Astrocyte (in vitro differentiated cells and primary cell): ENCODE measurements around the gene CCDC86.

Source experiments
- EZH2 ChIP-seq: IDR thresholded peaks from 2 replicates; pipeline ENCODE4 v1.6.1; 2012; ENCODE audit warnings: mild to moderate bottlenecking, low read length, inconsistent platforms; ENCODE audit not compliant: insufficient read depth
- TF ChIP-seq, protein P1 (sequence below): IDR thresholded peaks from 2 replicates; pipeline ENCODE4 v1.5.1; 2011; ENCODE audit warnings: low read depth, mild to moderate bottlenecking, inconsistent platforms, low read length, moderate library complexity; ENCODE audit not compliant: insufficient read depth

DNA sequence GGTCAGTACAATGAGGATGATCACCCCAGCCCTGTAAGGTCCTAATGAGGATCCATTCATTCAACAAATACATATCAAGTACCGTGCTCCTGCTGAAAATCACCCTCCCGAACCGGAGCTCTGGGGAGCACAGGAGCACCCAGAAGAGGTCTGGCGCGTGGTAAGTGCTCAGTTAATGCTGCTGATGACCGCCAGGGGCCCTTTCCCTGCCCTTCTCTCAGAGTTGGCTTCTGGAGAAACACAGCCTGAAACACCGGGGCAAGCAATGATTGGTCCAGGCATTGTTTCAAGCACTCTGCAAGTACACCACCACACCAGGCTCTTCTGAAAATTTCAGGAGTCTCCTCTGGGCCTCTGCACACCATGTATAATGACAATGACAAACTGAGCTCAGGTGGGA is 3.8 kb upstream of the CCDC86 start:
- TF ChIP-seq, protein P1, sequence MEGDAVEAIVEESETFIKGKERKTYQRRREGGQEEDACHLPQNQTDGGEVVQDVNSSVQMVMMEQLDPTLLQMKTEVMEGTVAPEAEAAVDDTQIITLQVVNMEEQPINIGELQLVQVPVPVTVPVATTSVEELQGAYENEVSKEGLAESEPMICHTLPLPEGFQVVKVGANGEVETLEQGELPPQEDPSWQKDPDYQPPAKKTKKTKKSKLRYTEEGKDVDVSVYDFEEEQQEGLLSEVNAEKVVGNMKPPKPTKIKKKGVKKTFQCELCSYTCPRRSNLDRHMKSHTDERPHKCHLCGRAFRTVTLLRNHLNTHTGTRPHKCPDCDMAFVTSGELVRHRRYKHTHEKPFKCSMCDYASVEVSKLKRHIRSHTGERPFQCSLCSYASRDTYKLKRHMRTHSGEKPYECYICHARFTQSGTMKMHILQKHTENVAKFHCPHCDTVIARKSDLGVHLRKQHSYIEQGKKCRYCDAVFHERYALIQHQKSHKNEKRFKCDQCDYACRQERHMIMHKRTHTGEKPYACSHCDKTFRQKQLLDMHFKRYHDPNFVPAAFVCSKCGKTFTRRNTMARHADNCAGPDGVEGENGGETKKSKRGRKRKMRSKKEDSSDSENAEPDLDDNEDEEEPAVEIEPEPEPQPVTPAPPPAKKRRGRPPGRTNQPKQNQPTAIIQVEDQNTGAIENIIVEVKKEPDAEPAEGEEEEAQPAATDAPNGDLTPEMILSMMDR, result no peak
- no peak for TF ChIP-seq EZH2
